NCI-H2107 treated with DMSO at 0.1 percent for 48 hours (cell line): ENCODE measurements around the gene LIN7B.

Source experiments
- DNase-seq: peaks from one replicate; lab custom pipeline; 2025; ENCODE audit not compliant: unreplicated experiment; lab: John Stamatoyannopoulos, UW

LIN7B gene, protein sequence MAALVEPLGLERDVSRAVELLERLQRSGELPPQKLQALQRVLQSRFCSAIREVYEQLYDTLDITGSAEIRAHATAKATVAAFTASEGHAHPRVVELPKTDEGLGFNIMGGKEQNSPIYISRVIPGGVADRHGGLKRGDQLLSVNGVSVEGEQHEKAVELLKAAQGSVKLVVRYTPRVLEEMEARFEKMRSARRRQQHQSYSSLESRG

GRCh38 chr19:49113762-49114629 is at the start of gene LIN7B:
Gene LIN7B, plus strand, starts transcription at chr19:49114370. Its CDS starts 35 bp downstream, at chr19:49114405.
- DNase-seq, result no peak

GRCh38 chr19:49064768-49065611 is 49.2 kb upstream of the LIN7B start, which contains the start of gene NTF4:
Gene NTF4, minus strand, starts transcription at chr19:49064818. Its CDS starts 2,821 bp downstream, at chr19:49061997.
- DNase-seq, result no peak

GRCh38 chr19:49065905-49066512 is 48.2 kb upstream of the LIN7B start:
- DNase-seq, result no peak

- DNase-seq, result no peak
These were observed 46.6 kb upstream of the LIN7B start for GRCh38 chr19:49067554-49067953.

- DNase-seq, result no peak
These were observed 45.1 kb upstream of the LIN7B start for GRCh38 chr19:49069026-49069425.

DNA sequence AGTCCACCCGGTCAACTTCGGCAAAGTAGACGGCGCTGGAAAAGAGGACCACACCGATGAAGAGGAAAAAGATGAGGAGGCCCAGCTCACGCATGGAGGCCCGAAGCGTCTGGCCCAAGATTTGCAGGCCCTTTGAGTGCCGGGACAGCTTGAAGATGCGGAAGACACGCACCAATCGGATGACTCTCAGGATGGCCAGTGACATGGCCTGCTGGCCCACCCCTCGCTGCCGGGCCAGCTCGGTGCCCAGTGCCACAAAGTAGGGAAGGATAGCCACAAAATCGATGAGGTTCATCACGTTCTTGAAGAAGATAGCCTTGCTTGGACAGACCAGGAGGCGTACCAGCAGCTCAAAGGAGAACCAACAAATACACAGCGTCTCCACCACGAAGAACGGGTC is 43.8 kb upstream of the LIN7B start:
- DNase-seq, result no peak

GRCh38 chr19:49071860-49072547 is 42.2 kb upstream of the LIN7B start:
- DNase-seq, result no peak

DNA sequence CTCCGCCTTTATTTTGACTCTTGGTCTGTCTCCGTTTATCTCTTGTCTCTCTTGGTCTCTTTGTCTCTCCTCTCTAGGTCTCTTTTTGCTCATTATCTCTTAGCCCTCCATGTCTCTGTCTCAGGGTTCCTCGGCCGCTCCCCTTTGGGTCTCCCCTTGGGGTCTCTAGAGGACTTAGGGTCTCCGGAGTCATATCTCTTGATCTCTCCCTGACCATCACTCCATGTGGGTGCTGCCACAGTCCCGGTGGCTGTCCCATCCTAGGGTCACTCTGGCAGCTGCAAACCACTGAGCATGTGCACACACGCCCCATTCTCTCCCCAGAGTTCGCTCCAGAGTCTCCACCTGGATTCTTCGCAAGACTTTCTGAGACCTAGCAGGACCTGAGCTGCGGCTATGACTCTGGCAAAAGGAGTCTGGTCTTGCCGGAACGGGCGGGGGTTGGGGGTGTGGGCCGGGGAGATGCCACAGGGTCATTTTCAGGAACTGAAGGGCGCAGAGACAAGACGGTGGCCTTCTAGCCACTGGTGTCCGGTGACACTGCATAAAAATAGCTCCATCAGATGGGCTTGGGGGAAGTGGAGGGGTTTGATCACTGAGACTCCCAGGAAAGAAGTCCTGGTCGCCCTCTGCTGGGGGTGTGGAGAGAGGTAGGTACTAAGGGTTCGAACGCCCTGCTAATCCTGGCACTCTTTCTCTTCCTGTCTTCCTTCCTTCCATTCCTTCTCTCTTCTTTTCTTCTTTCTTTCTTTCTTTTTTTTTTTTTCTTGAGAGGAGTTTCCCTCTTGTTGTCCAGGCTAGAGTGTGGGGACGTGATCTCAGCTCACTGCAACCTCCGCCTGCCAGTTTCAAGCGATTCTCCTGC is 40.4 kb upstream of the LIN7B start:
- DNase-seq, result no peak

GRCh38 chr19:49074869-49075268 is 39.3 kb upstream of the LIN7B start:
- DNase-seq, result peak; percentile 7

DNA sequence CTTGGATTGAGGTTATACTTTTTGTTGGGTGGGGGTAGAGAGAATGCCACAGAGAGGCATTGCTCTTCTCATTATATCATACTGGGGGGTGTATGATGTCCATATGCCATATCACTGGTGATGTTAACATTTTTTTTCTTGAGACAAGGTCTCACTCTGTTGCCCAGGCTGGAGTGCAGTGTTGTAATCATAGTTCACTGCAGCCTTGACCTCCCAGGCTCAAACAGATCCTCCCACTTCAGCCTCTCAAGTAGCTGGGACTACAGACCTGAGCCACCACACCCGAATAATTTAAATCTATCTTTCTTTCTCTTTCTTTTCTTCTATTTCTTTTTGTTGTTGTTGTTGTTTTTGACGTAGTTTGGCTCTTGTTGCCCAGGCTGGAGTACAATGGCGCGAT is 33.8 kb upstream of the LIN7B start:
- no peak for DNase-seq

DNA sequence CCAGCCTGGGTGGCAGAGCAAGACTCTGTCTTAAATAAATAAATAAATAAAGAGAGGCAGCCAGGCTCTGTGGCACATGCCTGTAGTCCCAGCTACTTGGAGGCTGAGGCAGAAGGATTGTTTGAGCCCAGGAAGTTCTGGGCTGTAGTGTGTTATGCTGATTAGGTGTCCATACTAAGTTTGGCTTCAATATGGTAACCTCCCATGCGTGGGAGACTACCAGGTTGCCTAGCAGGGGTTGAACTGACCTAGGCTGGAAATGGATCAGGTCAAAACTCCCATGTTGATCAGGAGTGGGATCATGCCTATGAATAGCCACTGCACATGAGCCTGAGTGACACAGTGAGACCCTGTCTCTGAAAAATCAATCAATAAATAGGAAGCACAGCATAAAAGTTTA is 32.9 kb upstream of the LIN7B start:
- no peak for DNase-seq

- DNase-seq, result no peak
These were observed 29.8 kb upstream of the LIN7B start for GRCh38 chr19:49084206-49085019.

GRCh38 chr19:49085020-49085867 is 28.9 kb upstream of the LIN7B start, which contains the start of gene SNRNP70:
Gene SNRNP70, plus strand, starts transcription at chr19:49085451. Its CDS starts 964 bp downstream, at chr19:49086415.
- peak; percentile 97 for DNase-seq

- no peak for DNase-seq
These were observed 28.3 kb upstream of the LIN7B start for GRCh38 chr19:49085868-49086232.

DNA sequence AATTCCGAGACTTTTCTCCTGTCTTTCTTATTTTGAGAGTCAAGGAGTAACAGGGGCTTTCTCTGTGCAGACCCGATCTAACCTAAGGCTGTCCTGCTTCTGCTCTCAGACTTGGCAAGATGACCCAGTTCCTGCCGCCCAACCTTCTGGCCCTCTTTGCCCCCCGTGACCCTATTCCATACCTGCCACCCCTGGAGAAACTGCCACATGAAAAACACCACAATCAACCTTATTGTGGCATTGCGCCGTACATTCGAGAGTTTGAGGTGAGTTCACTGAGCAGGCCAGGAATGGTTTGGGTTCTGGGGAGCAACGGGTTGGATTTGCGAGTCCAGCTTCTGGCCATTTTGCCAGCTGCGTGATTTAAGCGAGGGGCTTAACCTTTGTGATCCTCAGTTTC is 27.9 kb upstream of the LIN7B start:
- DNase-seq, result no peak

GRCh38 chr19:49091391-49092038 is 22.7 kb upstream of the LIN7B start:
- no peak for DNase-seq

DNA sequence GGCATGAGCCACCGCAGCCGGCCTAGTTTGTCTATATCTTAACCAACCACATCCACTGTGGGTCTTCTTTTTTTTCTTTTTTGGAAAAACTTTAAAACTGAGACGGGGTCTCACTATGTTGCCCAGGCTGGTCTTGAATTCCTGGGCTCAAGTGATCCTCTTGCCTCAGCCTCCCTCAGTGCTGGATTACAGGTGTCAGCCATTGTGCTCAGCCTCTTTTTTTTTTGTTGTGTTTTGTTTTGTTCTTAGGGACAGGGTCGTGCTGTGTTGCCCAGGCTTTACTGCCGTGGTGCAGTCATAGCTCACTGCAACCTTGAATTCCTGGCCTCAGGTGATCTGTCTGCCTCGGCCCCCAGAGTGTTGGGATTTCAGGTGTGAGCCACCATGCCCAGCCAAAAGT is 21.5 kb upstream of the LIN7B start:
- no peak for DNase-seq
